ENCODE data around the gene NR3C1.

GRCh38 chr5:143315214-143315613, 88.3 kb downstream of the NR3C1 start:
- TF ChIP-seq MAFK (IDR thresholded peaks at IDR 0.05; ENCODE audit: low read depth, low read length) (no peak), CTCF (conservative IDR thresholded peaks at IDR 0.05; ENCODE audit: low read depth, low read length) (no peak), RFX5 (IDR thresholded peaks at IDR 0.05; ENCODE audit: low read depth, low read length) (no peak)
